Left ventricle myocardium inferior (tissue), 1 donor: ENCODE results near the gene CDH4. TPM values are rescaled to one million over a fixed set of nuclear protein-coding genes. Genes with fewer than 3 reads are reported as not detected.
A peak's percentile ranks its signal among the peaks of the same experiment; 100 is the strongest.

Experiments
- DNase-seq: peaks from one replicate; pipeline ENCODE4 v3.0.0-alpha.2; 2020
- H3K27ac ChIP-seq: fragments of 200-600 bp; replicated peaks from 2 replicates; pipeline ENCODE4 v1.8.0; 2021
- H3K27me3 ChIP-seq: fragments of 200-600 bp; 2 replicates; pipeline ENCODE4 v1.8.0; 2021; ENCODE audit warnings: low read depth
- H3K36me3 ChIP-seq: fragments of 200-600 bp; 2 replicates; pipeline ENCODE4 v1.8.0; 2021
- H3K4me1 ChIP-seq: fragments of 200-600 bp; 2 replicates; pipeline ENCODE4 v1.8.0; 2021
- H3K4me3 ChIP-seq: fragments of 200-600 bp; 2 replicates; pipeline ENCODE4 v1.8.0; 2021; ENCODE audit warnings: mild to moderate bottlenecking, moderate library complexity
- H3K9me3 ChIP-seq: fragments of 200-600 bp; replicated peaks from 2 replicates; pipeline ENCODE4 v1.8.0; 2021
- CTCF ChIP-seq: fragments of 200-600 bp; IDR thresholded peaks from 2 replicates; pipeline ENCODE4 v1.8.0; 2021; ENCODE audit warnings: antibody characterized with exemption, mild to moderate bottlenecking, borderline replicate concordance
- intact Hi-C: fragments of 100-400 bp; cut with micrococcal nuclease; formaldehyde crosslinking; loops from one replicate; pipeline ENCODE4 v1.11.0; 2022
- total RNA-seq: library from RNA; stranded (reverse); fragmentation: NEBNext Ultra II Directional; extraction: Animal tissue kit (Norgen Biotek cat#: 25700); gene quantifications from one replicate; pipeline ENCODE4 v1.2.1, GENCODE V29; 2021
- donor health status: DM: no; HTN: yes; CAD: no; lungs with severe emphysema.

The CDH4 gene
- total RNA-seq, 1 donor from 2014 or later: 0.05 TPM

- no peaks in the 10 kb centered on the region for H3K36me3 ChIP-seq
- H3K4me1 ChIP-seq: no peaks in the 10 kb centered on the region
- H3K27me3 ChIP-seq: peaks cover 54% of the 10 kb centered on the region
- intact Hi-C loops: no loop called here
- no peak overlapping the region for H3K4me3 ChIP-seq
- no peak for TF ChIP-seq CTCF
- H3K27ac ChIP-seq: no peak overlapping the region
- H3K9me3 ChIP-seq: peaks cover 14% of the 10 kb centered on the region
- DNase-seq: no peak
These were observed 304.6 kb downstream of the CDH4 start for GRCh38 chr20:61556673-61557072.

- H3K27me3 ChIP-seq: peaks cover 58% of the 10 kb centered on the region
- no peak for DNase-seq
- no peak for TF ChIP-seq CTCF
- no peaks in the 10 kb centered on the region for H3K36me3 ChIP-seq
- no peaks in the 10 kb centered on the region for H3K4me1 ChIP-seq
- intact Hi-C loops: no loop called here
- H3K9me3 ChIP-seq: peaks cover 5% of the 10 kb centered on the region
- H3K4me3 ChIP-seq: no peak overlapping the region
- H3K27ac ChIP-seq: no peak overlapping the region
These were observed 305.6 kb downstream of the CDH4 start for GRCh38 chr20:61557621-61558020.

DNA sequence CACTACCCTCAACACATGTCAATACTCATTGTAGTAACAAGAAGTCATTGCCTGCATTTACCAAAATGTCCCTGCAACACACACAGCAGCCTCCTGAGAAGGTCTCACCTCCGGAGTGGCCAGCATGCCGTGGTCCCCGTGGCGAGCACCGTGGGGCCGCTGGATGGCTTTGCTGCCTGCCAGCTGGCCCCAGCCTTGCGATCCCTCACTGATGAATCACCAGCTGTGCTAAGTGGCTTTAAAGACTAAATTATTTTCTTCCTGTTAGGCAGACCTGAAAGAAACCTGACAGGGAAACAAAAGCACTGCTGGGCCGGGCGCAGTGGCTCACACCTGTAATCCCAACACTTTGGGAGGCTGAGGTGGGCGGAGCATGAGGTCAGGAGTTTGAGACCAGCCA is 306.7 kb downstream of the CDH4 start:
- Histone ChIP-seq H3K27ac (no peak overlapping the region), H3K4me1 (no peaks in the 10 kb centered on the region), H3K36me3 (no peaks in the 10 kb centered on the region), H3K9me3 (no peaks in the 10 kb centered on the region), H3K4me3 (no peak overlapping the region), H3K27me3 (peaks cover 64% of the 10 kb centered on the region)
- intact Hi-C loops: no loop called here
- no peak for TF ChIP-seq CTCF
- DNase-seq: no peak

DNA sequence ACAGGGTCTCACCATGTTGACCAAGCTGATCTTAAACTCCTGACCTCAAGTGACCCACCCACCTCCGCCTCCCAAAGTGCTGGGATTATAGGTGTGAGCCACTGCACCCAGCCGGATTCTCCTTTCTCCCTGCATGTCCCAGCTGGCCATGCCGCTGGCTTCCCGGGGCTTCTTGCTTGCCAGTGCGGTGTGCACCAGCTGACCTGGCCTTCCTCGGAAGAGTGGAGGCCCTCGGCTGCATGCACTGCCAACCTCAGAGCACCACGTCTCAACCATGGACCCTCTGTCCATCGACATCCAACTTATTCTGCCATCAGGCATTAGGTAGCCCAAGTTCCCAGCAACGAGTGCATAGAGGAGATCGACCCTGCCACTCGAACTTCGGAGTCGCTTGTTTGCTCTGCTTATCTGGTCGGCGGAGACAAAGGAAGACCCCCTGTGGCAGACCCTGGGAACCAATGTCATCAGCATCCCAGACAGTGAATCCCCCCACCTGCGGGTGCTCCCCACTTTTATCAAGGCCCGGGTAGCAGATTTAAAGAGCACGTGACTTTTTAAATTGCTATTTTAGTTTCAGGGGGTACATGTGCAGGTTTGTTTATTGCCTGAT is 307.8 kb downstream of the CDH4 start:
- DNase-seq: no peak
- Histone ChIP-seq H3K4me1 (no peaks in the 10 kb centered on the region), H3K27me3 (peaks cover 57% of the 10 kb centered on the region), H3K4me3 (no peak overlapping the region), H3K36me3 (no peaks in the 10 kb centered on the region), H3K27ac (no peak overlapping the region), H3K9me3 (no peaks in the 10 kb centered on the region)
- intact Hi-C loops: no loop called here
- no peak for TF ChIP-seq CTCF

- DNase-seq: no peak
- peak; percentile 11 for TF ChIP-seq CTCF
- H3K4me3 ChIP-seq: no peak overlapping the region
- H3K4me1 ChIP-seq: no peaks in the 10 kb centered on the region
- intact Hi-C loops: no loop called here
- no peaks in the 10 kb centered on the region for H3K9me3 ChIP-seq
- peaks cover 53% of the 10 kb centered on the region for H3K27me3 ChIP-seq
- H3K27ac ChIP-seq: no peak overlapping the region
- H3K36me3 ChIP-seq: no peaks in the 10 kb centered on the region
These were observed 308.3 kb downstream of the CDH4 start for GRCh38 chr20:61560361-61560853.
